Measurements from ENCODE around the gene NUDT21.
"Not testable (repeated sequence)": the region's sequence is repeated elsewhere in the genome, so short reads cannot be mapped to it uniquely, and the experiment has no call there.

The NUDT21 gene

GRCh38 chr16:56450986-56451752 lies at the start of gene NUDT21, which contains the start of gene OGFOD1:
Gene NUDT21 (minus strand): TSS chr16:56451332. CDS start chr16:56451202, 130 bp downstream.
Gene OGFOD1 (plus strand): TSS chr16:56451554. CDS start chr16:56451613, 59 bp downstream.
- peak; percentile 80 to 89 for DNase-seq (ENCODE audit: low read depth in 2 of 2)

GRCh38 chr16:56493815-56494214 lies 42.7 kb upstream of the NUDT21 start:
- DNase-seq (ENCODE audit: low read depth in 2 of 2), result no peak

- no peak for DNase-seq (ENCODE audit: low read depth in 2 of 2)
Observed at GRCh38 chr16:56493126-56493525, 42.0 kb upstream of the NUDT21 start.

GRCh38 chr16:56491657-56492261 lies 40.6 kb upstream of the NUDT21 start:
- DNase-seq (ENCODE audit: low read depth in 2 of 2), result no peak

- not testable (repeated sequence) for DNase-seq (ENCODE audit: low read depth in 2 of 2)
Observed at GRCh38 chr16:56488868-56489267, 37.7 kb upstream of the NUDT21 start.

- no peak for DNase-seq (ENCODE audit: low read depth in 2 of 2)
Observed at GRCh38 chr16:56488035-56488434, 36.9 kb upstream of the NUDT21 start.

- no peak for DNase-seq (ENCODE audit: low read depth in 2 of 2)
Observed at GRCh38 chr16:56483394-56483793, 32.3 kb upstream of the NUDT21 start.

- no peak for DNase-seq (ENCODE audit: low read depth in 2 of 2)
Observed at GRCh38 chr16:56482683-56483236, 31.6 kb upstream of the NUDT21 start.

- no peak for DNase-seq (ENCODE audit: low read depth in 2 of 2)
Observed at GRCh38 chr16:56481468-56482122, 30.5 kb upstream of the NUDT21 start.

GRCh38 chr16:56480776-56481467 lies 29.8 kb upstream of the NUDT21 start:
- no peak for DNase-seq (ENCODE audit: low read depth in 2 of 2)

- DNase-seq (ENCODE audit: low read depth in 2 of 2), result no peak
Observed at GRCh38 chr16:56479469-56479868, 28.3 kb upstream of the NUDT21 start.

GRCh38 chr16:56478281-56479049 lies 27.3 kb upstream of the NUDT21 start:
- DNase-seq (ENCODE audit: low read depth in 2 of 2), result no peak

- DNase-seq (ENCODE audit: low read depth in 2 of 2), result no peak
Observed at GRCh38 chr16:56477096-56477878, 26.2 kb upstream of the NUDT21 start.

- DNase-seq (ENCODE audit: low read depth in 2 of 2), result no peak
Observed at GRCh38 chr16:56475201-56475600, 24.1 kb upstream of the NUDT21 start.

- DNase-seq (ENCODE audit: low read depth in 2 of 2), result no peak
Observed at GRCh38 chr16:56470666-56471065, 19.5 kb upstream of the NUDT21 start.

GRCh38 chr16:56470232-56470631 lies 19.1 kb upstream of the NUDT21 start:
- DNase-seq (ENCODE audit: low read depth in 2 of 2), result no peak

- DNase-seq (ENCODE audit: low read depth in 2 of 2), result no peak
Observed at GRCh38 chr16:56469748-56470147, 18.6 kb upstream of the NUDT21 start.

- no peak for DNase-seq (ENCODE audit: low read depth in 2 of 2)
Observed at GRCh38 chr16:56468800-56469199, 17.7 kb upstream of the NUDT21 start.

- DNase-seq (ENCODE audit: low read depth in 2 of 2), result no peak
Observed at GRCh38 chr16:56466344-56466743, 15.2 kb upstream of the NUDT21 start.

- no peak for DNase-seq (ENCODE audit: low read depth in 2 of 2)
Observed at GRCh38 chr16:56463153-56463552, 12.0 kb upstream of the NUDT21 start.
